ENCODE results near the gene EZH1. TPM values are rescaled to one million over a fixed set of nuclear protein-coding genes. Genes with fewer than 3 reads are reported as not detected.
A peak's percentile ranks its signal among the peaks of the same experiment; 100 is the strongest.

Gene EZH1
- total RNA-seq, result 56.2 TPM
- long read RNA-seq, full-length matches to known transcripts, result 3 of 19 reads
- long read RNA-seq, partial matches to known transcripts, result 6 of 19 reads
- long read RNA-seq, other reads (novel, unspliced or antisense), result 10 of 19 reads

GRCh38 chr17:42744806-42745617 is at the start of gene EZH1:
Gene EZH1 (minus strand): TSS chr17:42745040. CDS start chr17:42728941, 16,099 bp downstream.
- TF ChIP-seq CTCF (IDR thresholded peaks at IDR 0.05), result no peak
- DNase-seq (peak; percentile 91), ATAC-seq (peak; percentile 98 to 99)
- H3K27me3 ChIP-seq (ENCODE audit: low read depth), result no peaks in the 10 kb centered on the region
- peak within 1 kb of the TSS; percentile 85 for H3K27ac ChIP-seq
- peak within 1 kb of the TSS; percentile 84 for H3K4me3 ChIP-seq
- intact Hi-C loops (cut with DNase I), result no loop called here
- peaks cover 46% of the 10 kb centered on the region for H3K4me1 ChIP-seq
- H3K9me3 ChIP-seq, result no peaks in the 10 kb centered on the region
- no peaks in the 10 kb centered on the region for H3K36me3 ChIP-seq

- Histone ChIP-seq H3K4me1 (peaks cover 9% of the 10 kb centered on the region), H3K27me3 (ENCODE audit: low read depth) (peaks cover 12% of the 10 kb centered on the region), H3K27ac (no peak overlapping the region), H3K36me3 (peaks cover 6% of the 10 kb centered on the region), H3K4me3 (no peak overlapping the region), H3K9me3 (no peaks in the 10 kb centered on the region)
- ATAC-seq (no peak), DNase-seq (no peak)
- TF ChIP-seq CTCF (IDR thresholded peaks at IDR 0.05), result no peak
- intact Hi-C loops (cut with DNase I), result no loop called here
Observed at GRCh38 chr17:42792545-42792944, 47.7 kb upstream of the EZH1 start.

DNA sequence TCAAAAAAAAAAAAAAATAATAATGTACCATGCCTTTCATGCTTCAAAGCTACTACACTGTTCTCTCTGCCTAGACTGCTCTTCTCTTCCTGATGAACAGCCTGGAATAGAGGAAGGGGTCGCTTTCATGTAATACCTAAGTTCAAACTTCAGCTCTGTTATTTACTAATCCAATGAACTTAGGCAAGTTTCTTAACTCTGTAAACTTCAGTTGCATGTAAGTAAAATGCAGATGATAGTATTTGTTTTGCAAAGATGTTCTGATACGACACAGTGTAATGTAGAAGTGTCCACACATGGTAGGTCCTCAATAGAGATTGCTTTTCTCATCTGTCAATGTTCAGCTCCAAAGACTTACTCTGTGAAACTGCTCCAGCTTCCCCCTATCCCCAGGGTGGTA is 47.1 kb upstream of the EZH1 start:
- Histone ChIP-seq H3K27me3 (ENCODE audit: low read depth) (peaks cover 18% of the 10 kb centered on the region), H3K36me3 (peaks cover 6% of the 10 kb centered on the region), H3K9me3 (no peaks in the 10 kb centered on the region), H3K4me3 (no peak overlapping the region), H3K27ac (no peak overlapping the region), H3K4me1 (peaks cover 3% of the 10 kb centered on the region)
- intact Hi-C loops (cut with DNase I), result no loop called here
- TF ChIP-seq CTCF (IDR thresholded peaks at IDR 0.05), result no peak
- DNase-seq (no peak), ATAC-seq (no peak)

DNA sequence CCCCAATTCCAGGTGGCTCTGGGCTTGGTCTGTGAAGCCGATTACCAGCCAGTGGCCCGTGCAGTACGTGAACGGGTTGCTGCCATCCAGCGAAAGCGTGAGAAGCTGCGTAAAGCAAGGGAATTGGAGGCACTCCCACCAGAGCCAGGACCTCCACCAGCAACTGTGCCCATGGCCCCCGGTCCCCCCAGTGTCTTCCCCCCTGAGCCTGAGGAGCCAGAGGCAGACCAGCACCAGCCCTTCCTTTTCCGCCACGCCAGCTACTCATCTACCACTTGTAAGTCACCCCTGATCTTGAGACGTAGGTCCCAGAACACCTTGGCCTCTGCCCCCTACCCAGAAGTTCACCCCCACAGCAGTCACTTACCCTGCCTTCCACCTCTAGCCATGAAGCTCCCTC is 42.4 kb upstream of the EZH1 start:
- H3K9me3 ChIP-seq, result no peaks in the 10 kb centered on the region
- no peak for DNase-seq
- intact Hi-C loops (cut with DNase I), result no loop called here
- no peaks in the 10 kb centered on the region for H3K36me3 ChIP-seq
- peaks cover 9% of the 10 kb centered on the region for H3K4me1 ChIP-seq
- TF ChIP-seq CTCF (IDR thresholded peaks at IDR 0.05), result no peak
- no peak overlapping the region for H3K4me3 ChIP-seq
- no peak for ATAC-seq
- H3K27me3 ChIP-seq (ENCODE audit: low read depth), result peaks cover 62% of the 10 kb centered on the region
- H3K27ac ChIP-seq, result no peak overlapping the region

GRCh38 chr17:42784811-42785592 is 40.2 kb upstream of the EZH1 start:
- Histone ChIP-seq H3K27me3 (ENCODE audit: low read depth) (peaks cover 84% of the 10 kb centered on the region), H3K36me3 (no peaks in the 10 kb centered on the region), H3K4me1 (peaks cover 11% of the 10 kb centered on the region), H3K4me3 (no peak overlapping the region), H3K27ac (no peak overlapping the region), H3K9me3 (no peaks in the 10 kb centered on the region)
- DNase-seq, result no peak
- TF ChIP-seq CTCF (IDR thresholded peaks at IDR 0.05), result no peak
- ATAC-seq, result peak in 1 of 2 donors; percentile 8
- intact Hi-C loops (cut with DNase I), result no loop called here

Data from lower lobe of right lung (tissue), 2 donors.